Adrenal gland (tissue), 5 donors: Measurements from ENCODE around the gene CDADC1.

Experiments used
- POLR2A ChIP-seq, 2 donors: fragments of 450-650 bp; IDR thresholded peaks; one replicate each; pipeline ENCODE4 v1.6.1; 2017; ENCODE audit warnings: antibody characterized with exemption in 2 of 2, mild to moderate bottlenecking in 2 of 2, moderate library complexity in 1 of 2
- TF ChIP-seq, protein P1 (sequence below), 6 experiments: fragments of 450-650 bp in 4 of 6; fragments of 200-600 bp in 2 of 6; sonication (generic) in 1 of 6; IDR thresholded peaks; 1 replicate in 5 of 6; 2 replicates in 1 of 6; pipeline versions ENCODE4 v1.5.1 to v1.8.0; 2016 to 2021; ENCODE audit warnings: antibody characterized with exemption in 6 of 6, mild to moderate bottlenecking in 2 of 6, moderate library complexity in 1 of 6
- donor health status: DM: no; HTN: no; CAD: no.

DNA sequence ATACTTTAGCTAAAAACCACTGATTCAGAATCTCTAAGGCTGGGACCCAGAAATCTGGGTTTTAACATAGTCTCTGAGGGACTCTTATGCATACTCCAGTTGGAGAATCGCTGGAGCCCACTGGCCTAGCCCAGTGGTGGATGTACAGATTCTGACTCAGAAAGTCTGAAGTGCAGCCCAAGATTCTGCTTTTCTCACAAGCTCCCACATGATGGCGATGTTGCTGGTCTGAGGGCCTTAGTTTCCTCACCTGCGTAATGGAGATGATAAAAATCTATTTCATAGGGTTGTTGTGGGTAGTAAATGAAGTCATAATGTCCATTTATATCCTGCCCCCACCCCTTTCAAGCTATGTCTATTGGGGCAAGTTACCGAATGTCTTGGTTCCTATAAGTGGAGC is 7.7 kb upstream of the CDADC1 start:
- TF ChIP-seq, protein P1, sequence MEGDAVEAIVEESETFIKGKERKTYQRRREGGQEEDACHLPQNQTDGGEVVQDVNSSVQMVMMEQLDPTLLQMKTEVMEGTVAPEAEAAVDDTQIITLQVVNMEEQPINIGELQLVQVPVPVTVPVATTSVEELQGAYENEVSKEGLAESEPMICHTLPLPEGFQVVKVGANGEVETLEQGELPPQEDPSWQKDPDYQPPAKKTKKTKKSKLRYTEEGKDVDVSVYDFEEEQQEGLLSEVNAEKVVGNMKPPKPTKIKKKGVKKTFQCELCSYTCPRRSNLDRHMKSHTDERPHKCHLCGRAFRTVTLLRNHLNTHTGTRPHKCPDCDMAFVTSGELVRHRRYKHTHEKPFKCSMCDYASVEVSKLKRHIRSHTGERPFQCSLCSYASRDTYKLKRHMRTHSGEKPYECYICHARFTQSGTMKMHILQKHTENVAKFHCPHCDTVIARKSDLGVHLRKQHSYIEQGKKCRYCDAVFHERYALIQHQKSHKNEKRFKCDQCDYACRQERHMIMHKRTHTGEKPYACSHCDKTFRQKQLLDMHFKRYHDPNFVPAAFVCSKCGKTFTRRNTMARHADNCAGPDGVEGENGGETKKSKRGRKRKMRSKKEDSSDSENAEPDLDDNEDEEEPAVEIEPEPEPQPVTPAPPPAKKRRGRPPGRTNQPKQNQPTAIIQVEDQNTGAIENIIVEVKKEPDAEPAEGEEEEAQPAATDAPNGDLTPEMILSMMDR (IDR thresholded peaks at IDR 0.05) = peak; percentile 19 to 57 (median 44)
- TF ChIP-seq POLR2A (IDR thresholded peaks at IDR 0.05) = no peak
